Neural progenitor cell (in vitro differentiated cells): ENCODE results near the gene RSPH1. TPM values are rescaled to one million over a fixed set of nuclear protein-coding genes. Genes with fewer than 3 reads are reported as not detected.
A peak's percentile ranks its signal among the peaks of the same experiment; 100 is the strongest.

Source experiments
- DNase-seq: peaks from one replicate; pipeline ENCODE4 v3.0.0-alpha.2; 2016; ENCODE audit warnings: low spot score
- H2AFZ ChIP-seq: fragments of 200-600 bp; sonication (generic); replicated peaks from 2 replicates; pipeline ENCODE4 v1.6.1; 2016; ENCODE audit warnings: antibody characterized with exemption
- H3F3A ChIP-seq: fragments of 200-600 bp; sonication (generic); 2 replicates; pipeline ENCODE4 v1.6.1; 2016; ENCODE audit warnings: antibody characterized with exemption, low read depth
- H3K27ac ChIP-seq: fragments of 200-600 bp; sonication (generic); 2 replicates; pipeline ENCODE4 v1.5.1; 2016; ENCODE audit warnings: mild to moderate bottlenecking
- H3K27me3 ChIP-seq: fragments of 200-600 bp; sonication (generic); 2 replicates; pipeline ENCODE4 v1.6.1; 2016; ENCODE audit warnings: mild to moderate bottlenecking, moderate library complexity
- H3K36me3 ChIP-seq: fragments of 200-600 bp; sonication (generic); 2 replicates; pipeline ENCODE4 v1.5.1; 2016
- H3K4me1 ChIP-seq: fragments of 200-600 bp; sonication (generic); 2 replicates; pipeline ENCODE4 v1.6.1; 2016; ENCODE audit warnings: mixed run types
- H3K4me2 ChIP-seq: fragments of 200-600 bp; sonication (generic); 2 replicates; pipeline ENCODE4 v1.6.1; 2016
- H3K4me3 ChIP-seq: fragments of 200-600 bp; sonication (generic); 2 replicates; pipeline ENCODE4 v1.5.1; 2016
- H3K79me2 ChIP-seq: fragments of 200-600 bp; sonication (generic); 2 replicates; pipeline ENCODE4 v1.6.1; 2016; ENCODE audit warnings: low read depth
- H3K9ac ChIP-seq: fragments of 200-600 bp; sonication (generic); 2 replicates; pipeline ENCODE4 v1.6.1; 2016
- H3K9me3 ChIP-seq: fragments of 200-600 bp; sonication (generic); 2 replicates; pipeline ENCODE4 v1.5.1; 2016; ENCODE audit warnings: low read depth
- H4K20me1 ChIP-seq: fragments of 200-600 bp; sonication (generic); 2 replicates; pipeline ENCODE4 v1.6.1; 2016; ENCODE audit warnings: low read depth
- H3K27ac Mint-ChIP-seq: 3 replicates; pipeline ENCODE4 v1.8.0; 2021; ENCODE audit warnings: mixed read lengths
- H3K27me3 Mint-ChIP-seq: 2 replicates; pipeline ENCODE4 v1.8.0; 2022; ENCODE audit warnings: low read depth, mild to moderate bottlenecking, inconsistent platforms, moderate library complexity, mixed read lengths; ENCODE audit not compliant: insufficient read depth
- H3K36me3 Mint-ChIP-seq: 3 replicates; pipeline ENCODE4 v1.8.0; 2021; ENCODE audit warnings: mixed read lengths
- H3K4me1 Mint-ChIP-seq: 3 replicates; pipeline ENCODE4 v1.8.0; 2021; ENCODE audit warnings: mixed read lengths
- H3K4me3 Mint-ChIP-seq: 3 replicates; pipeline ENCODE4 v1.8.0; 2021; ENCODE audit warnings: mild to moderate bottlenecking, moderate library complexity, mixed read lengths
- H3K9me3 Mint-ChIP-seq: 3 replicates; pipeline ENCODE4 v1.8.0; 2020; ENCODE audit warnings: mixed read lengths
- EZH2 ChIP-seq: fragments of 200-600 bp; sonication (generic); IDR thresholded peaks from 2 replicates; pipeline ENCODE4 v1.6.1; 2017; ENCODE audit warnings: antibody characterized with exemption, mild to moderate bottlenecking, moderate library complexity
- EZH2phosphoT487 ChIP-seq: fragments of 200-600 bp; sonication (generic); IDR thresholded peaks from 2 replicates; pipeline ENCODE4 v1.6.1; 2017; ENCODE audit warnings: antibody characterized with exemption
- total RNA-seq: library from RNA; depleted of rRNA; stranded (reverse); fragments of >200 nt; gene quantifications from 2 replicates; pipeline ENCODE4 v1.2.3, GENCODE V29; 2015; ENCODE audit warnings: low replicate concordance
- TF ChIP-seq, protein P1 (sequence below): fragments of 200-600 bp; sonication (generic); IDR thresholded peaks from 2 replicates; pipeline ENCODE4 v1.5.1; 2017; ENCODE audit warnings: antibody characterized with exemption, mild to moderate bottlenecking

The RSPH1 gene
- total RNA-seq, 1 donor from 2014 or later = 0.04 TPM

DNA sequence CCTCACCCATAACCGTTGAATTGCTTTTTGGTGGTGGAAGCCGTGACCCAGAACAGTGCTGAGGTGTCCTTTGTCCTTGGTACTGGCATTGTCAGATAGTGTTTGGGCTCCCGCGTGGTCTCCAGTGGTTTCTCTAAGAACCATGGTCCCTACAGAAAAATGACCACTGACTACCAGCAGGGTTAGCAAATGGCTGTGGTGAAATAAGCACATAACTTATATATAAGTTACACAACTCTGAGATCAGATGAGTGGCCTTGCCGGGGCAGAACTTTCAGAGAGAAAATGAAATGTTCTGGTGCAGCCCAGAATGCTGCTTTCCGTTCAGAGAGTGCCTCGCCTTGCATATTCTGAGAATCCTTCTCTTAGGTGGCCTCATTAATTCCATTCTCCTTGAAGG, 22.6 kb upstream of the RSPH1 start:
- H2AFZ ChIP-seq = no peak overlapping the region

DNA sequence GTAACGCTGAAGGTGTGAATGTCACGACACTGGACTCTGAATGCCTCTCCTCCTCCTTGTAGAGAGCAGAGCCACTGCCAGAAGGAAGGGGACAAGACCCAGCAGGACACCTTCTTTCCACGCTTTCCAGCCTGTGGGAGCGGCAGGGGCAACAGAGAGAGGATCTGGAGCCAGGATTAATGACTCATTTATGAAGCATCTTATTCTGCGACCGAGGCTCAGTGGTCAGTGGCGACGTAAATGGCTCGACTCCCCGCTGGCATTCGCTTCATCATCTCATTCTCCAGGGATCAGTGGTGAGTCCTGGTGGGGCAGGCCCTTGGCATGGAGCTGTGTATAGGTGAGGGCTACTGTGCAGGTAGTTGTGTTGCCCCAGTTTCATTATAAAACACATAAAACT, 22.2 kb upstream of the RSPH1 start:
- Histone ChIP-seq H3K27ac (no peak overlapping the region), H3F3A (peaks cover 19% of the 10 kb centered on the region), H3K4me3 (no peak overlapping the region), H3K9me3 (no peaks in the 10 kb centered on the region), H3K9ac (no peak overlapping the region), H4K20me1 (no peaks in the 10 kb centered on the region), H2AFZ (no peak overlapping the region), H3K79me2 (no peaks in the 10 kb centered on the region), H3K4me2 (no peak overlapping the region), H3K4me1 (peaks cover 2% of the 10 kb centered on the region), H3K27me3 (peaks cover 30% of the 10 kb centered on the region), H3K36me3 (no peaks in the 10 kb centered on the region)
- no peak overlapping the region for H3K27ac Mint-ChIP-seq
- no peak for TF ChIP-seq EZH2phosphoT487
- no peak for TF ChIP-seq EZH2
- TF ChIP-seq, protein P1, sequence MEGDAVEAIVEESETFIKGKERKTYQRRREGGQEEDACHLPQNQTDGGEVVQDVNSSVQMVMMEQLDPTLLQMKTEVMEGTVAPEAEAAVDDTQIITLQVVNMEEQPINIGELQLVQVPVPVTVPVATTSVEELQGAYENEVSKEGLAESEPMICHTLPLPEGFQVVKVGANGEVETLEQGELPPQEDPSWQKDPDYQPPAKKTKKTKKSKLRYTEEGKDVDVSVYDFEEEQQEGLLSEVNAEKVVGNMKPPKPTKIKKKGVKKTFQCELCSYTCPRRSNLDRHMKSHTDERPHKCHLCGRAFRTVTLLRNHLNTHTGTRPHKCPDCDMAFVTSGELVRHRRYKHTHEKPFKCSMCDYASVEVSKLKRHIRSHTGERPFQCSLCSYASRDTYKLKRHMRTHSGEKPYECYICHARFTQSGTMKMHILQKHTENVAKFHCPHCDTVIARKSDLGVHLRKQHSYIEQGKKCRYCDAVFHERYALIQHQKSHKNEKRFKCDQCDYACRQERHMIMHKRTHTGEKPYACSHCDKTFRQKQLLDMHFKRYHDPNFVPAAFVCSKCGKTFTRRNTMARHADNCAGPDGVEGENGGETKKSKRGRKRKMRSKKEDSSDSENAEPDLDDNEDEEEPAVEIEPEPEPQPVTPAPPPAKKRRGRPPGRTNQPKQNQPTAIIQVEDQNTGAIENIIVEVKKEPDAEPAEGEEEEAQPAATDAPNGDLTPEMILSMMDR = no peak
- H3K4me1 Mint-ChIP-seq = peaks cover 52% of the 10 kb centered on the region
- H3K36me3 Mint-ChIP-seq = no peaks in the 10 kb centered on the region
- peaks cover 22% of the 10 kb centered on the region for H3K27me3 Mint-ChIP-seq
- no peak for DNase-seq
- H3K4me3 Mint-ChIP-seq = no peak overlapping the region
- no peaks in the 10 kb centered on the region for H3K9me3 Mint-ChIP-seq

More for the DNA sequence above, 22.6 kb upstream of the RSPH1 start:
- H3F3A ChIP-seq = peaks cover 21% of the 10 kb centered on the region
- Mint-ChIP-seq H3K27ac (no peak overlapping the region), H3K9me3 (no peaks in the 10 kb centered on the region), H3K4me1 (peaks cover 53% of the 10 kb centered on the region), H3K36me3 (no peaks in the 10 kb centered on the region), H3K27me3 (peaks cover 22% of the 10 kb centered on the region), H3K4me3 (no peak overlapping the region)
- H3K79me2 ChIP-seq = no peaks in the 10 kb centered on the region
- TF ChIP-seq EZH2 = no peak
- TF ChIP-seq, protein P1 = no peak
- H3K27me3 ChIP-seq = peaks cover 28% of the 10 kb centered on the region
- no peak overlapping the region for H3K9ac ChIP-seq
- no peaks in the 10 kb centered on the region for H3K9me3 ChIP-seq
- H3K4me1 ChIP-seq = peaks cover 5% of the 10 kb centered on the region
- no peaks in the 10 kb centered on the region for H3K36me3 ChIP-seq
- H3K27ac ChIP-seq = no peak overlapping the region
- H3K4me2 ChIP-seq = no peak overlapping the region
- no peak for DNase-seq
- H3K4me3 ChIP-seq = no peak overlapping the region
- no peaks in the 10 kb centered on the region for H4K20me1 ChIP-seq

- Histone ChIP-seq H3K4me3 (no peak overlapping the region), H3K4me2 (no peak overlapping the region), H3K36me3 (no peaks in the 10 kb centered on the region), H3K27me3 (peaks cover 34% of the 10 kb centered on the region), H3K79me2 (no peaks in the 10 kb centered on the region), H3K4me1 (peaks cover 10% of the 10 kb centered on the region), H3K27ac (no peak overlapping the region), H2AFZ (no peak overlapping the region), H3K9me3 (no peaks in the 10 kb centered on the region), H4K20me1 (no peaks in the 10 kb centered on the region), H3K9ac (no peak overlapping the region), H3F3A (peaks cover 34% of the 10 kb centered on the region)
- TF ChIP-seq EZH2phosphoT487 (no peak), EZH2 (no peak)
- TF ChIP-seq, protein P1 = no peak
- H3K27ac Mint-ChIP-seq = no peak overlapping the region
- DNase-seq = no peak
- no peaks in the 10 kb centered on the region for H3K36me3 Mint-ChIP-seq
- H3K9me3 Mint-ChIP-seq = no peaks in the 10 kb centered on the region
- peak overlapping the region; percentile 9 for H3K4me3 Mint-ChIP-seq
- peaks cover 24% of the 10 kb centered on the region for H3K27me3 Mint-ChIP-seq
- H3K4me1 Mint-ChIP-seq = peaks cover 55% of the 10 kb centered on the region
Observed at GRCh38 chr21:42515708-42516502, 19.9 kb upstream of the RSPH1 start.
